Esophagus squamous epithelium (tissue), 5 donors: ENCODE measurements around the gene VPS35L. TPM values are rescaled to one million over a fixed set of nuclear protein-coding genes. Genes with fewer than 3 reads are reported as not detected.

ENCODE experiments used
- DNase-seq: peaks from one replicate; lab custom pipeline; 2025; lab: John Stamatoyannopoulos, UW
- H3K27ac ChIP-seq, 4 donors: fragments of 200-600 bp; sonication (generic); one replicate each; pipeline ENCODE4 v1.5.1; 2016 to 2019; ENCODE audit warnings: mild to moderate bottlenecking in 1 of 4
- H3K27me3 ChIP-seq, 4 donors: fragments of 200-600 bp; sonication (generic); 1 replicate in 3 of 4; 2 replicates in 1 of 4; pipeline versions ENCODE4 v1.5.1 to v1.6.0; 2017 to 2021; ENCODE audit warnings: antibody characterized with exemption in 1 of 4
- H3K36me3 ChIP-seq, 3 donors: fragments of 200-600 bp; sonication (generic); one replicate each; pipeline ENCODE4 v1.5.1; 2016 to 2019
- H3K4me1 ChIP-seq, 3 donors: fragments of 200-600 bp; sonication (generic); one replicate each; pipeline ENCODE4 v1.5.1; 2017 to 2019
- H3K4me3 ChIP-seq, 4 donors: fragments of 200-600 bp; sonication (generic); 1 replicate in 3 of 4; 2 replicates in 1 of 4; pipeline ENCODE4 v1.5.1; 2016 to 2019; ENCODE audit warnings: mild to moderate bottlenecking in 2 of 4, moderate library complexity in 1 of 4
- H3K9me3 ChIP-seq, 3 donors: fragments of 200-600 bp; sonication (generic); one replicate each; pipeline ENCODE4 v1.5.1; 2016 to 2019
- POLR2A ChIP-seq, 4 donors: fragments of 450-650 bp; IDR thresholded peaks; one replicate each; pipeline ENCODE4 v1.6.1; 2017; ENCODE audit warnings: antibody characterized with exemption in 4 of 4, mild to moderate bottlenecking in 4 of 4, moderate library complexity in 3 of 4
- WGBS, 2 donors: methylation state at CpG; one replicate each; pipeline ENCODE4 v1.1.5; 2018; 5-methylcytosine and 5-hydroxymethylcytosine counted together
- intact Hi-C: fragments of 100-400 bp; cut with DNase I; formaldehyde crosslinking; loops from one replicate; pipeline ENCODE4 v1.15.0; 2022
- total RNA-seq, 4 donors: library from RNA; depleted of rRNA; stranded (reverse); fragments of >200 nt; gene quantifications; one replicate each; pipeline ENCODE4 v1.1.0, GENCODE V29; 2016
- TF ChIP-seq, protein P1 (sequence below), 6 experiments: fragments of 450-650 bp in 4 of 6; fragments of 200-600 bp in 2 of 6; sonication (generic) in 2 of 6; IDR thresholded peaks; one replicate each; pipeline ENCODE4 v1.5.1; 2016 to 2019; ENCODE audit warnings: antibody characterized with exemption in 6 of 6, mild to moderate bottlenecking in 4 of 6, moderate library complexity in 4 of 6
- donor health status: DM: yes; HTN: yes; CAD: no.

Gene VPS35L
- total RNA-seq, 4 donors from 2014 or later, result 20.8 to 32.9 (median 23.9) TPM

DNA sequence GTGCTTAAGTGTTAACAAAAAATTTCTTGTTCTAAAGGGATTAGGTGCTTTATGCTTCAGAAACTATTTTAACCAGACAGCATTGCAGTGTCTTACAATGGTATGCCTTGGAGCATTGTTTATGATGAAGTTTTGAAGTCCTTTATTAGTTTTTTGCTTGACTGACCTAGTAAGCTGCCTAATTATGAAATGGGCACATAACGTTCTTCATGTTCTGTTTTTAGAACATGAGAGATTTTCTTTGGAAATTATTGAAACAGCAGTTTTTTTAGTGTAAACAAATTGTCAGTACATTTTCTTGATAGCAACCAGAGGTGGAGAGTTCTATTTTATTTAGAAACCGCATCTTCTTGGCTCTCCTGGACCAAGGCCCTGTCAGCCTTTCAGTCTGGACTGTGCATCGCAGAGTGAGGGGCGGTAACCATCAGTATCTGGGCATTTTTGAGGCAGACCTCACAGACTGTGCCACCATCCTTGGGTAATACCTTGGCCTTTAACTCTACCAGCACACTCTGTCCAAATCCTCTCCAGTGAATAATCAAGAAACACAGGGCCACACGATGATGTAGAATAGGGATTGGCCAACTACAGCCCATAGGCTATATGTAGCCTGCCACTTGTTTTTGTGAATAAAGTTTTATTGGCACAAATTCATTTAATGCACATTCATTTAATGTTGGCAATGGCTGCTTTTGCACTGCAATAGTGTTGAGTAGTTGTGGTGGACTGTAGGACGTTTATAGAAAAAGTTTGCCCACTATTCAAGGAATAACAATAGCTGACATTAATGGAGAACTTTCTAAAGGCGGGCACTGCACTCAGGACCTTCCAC is 81.1 kb downstream of the VPS35L start:
- Histone ChIP-seq H3K9me3 (no peaks in the 10 kb centered on the region), H3K27me3 (no peaks in the 10 kb centered on the region), H3K4me1 (peaks cover 0 to 7% (median 5%) of the 10 kb centered on the region in 3 donors), H3K27ac (peak overlapping the region; percentile 39 to 77 (median 74)), H3K4me3 (no peak overlapping the region), H3K36me3 (peaks cover 0 to 93% (median 0%) of the 10 kb centered on the region in 3 donors)
- no peak for DNase-seq
- WGBS, 2 donors, result 74 to 81% methylated on average over 7 of the region's 7 CpGs
- TF ChIP-seq, protein P1, sequence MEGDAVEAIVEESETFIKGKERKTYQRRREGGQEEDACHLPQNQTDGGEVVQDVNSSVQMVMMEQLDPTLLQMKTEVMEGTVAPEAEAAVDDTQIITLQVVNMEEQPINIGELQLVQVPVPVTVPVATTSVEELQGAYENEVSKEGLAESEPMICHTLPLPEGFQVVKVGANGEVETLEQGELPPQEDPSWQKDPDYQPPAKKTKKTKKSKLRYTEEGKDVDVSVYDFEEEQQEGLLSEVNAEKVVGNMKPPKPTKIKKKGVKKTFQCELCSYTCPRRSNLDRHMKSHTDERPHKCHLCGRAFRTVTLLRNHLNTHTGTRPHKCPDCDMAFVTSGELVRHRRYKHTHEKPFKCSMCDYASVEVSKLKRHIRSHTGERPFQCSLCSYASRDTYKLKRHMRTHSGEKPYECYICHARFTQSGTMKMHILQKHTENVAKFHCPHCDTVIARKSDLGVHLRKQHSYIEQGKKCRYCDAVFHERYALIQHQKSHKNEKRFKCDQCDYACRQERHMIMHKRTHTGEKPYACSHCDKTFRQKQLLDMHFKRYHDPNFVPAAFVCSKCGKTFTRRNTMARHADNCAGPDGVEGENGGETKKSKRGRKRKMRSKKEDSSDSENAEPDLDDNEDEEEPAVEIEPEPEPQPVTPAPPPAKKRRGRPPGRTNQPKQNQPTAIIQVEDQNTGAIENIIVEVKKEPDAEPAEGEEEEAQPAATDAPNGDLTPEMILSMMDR (IDR thresholded peaks at IDR 0.05), result no peak
- no peak for TF ChIP-seq POLR2A (IDR thresholded peaks at IDR 0.05)
- intact Hi-C loops, result no loop called here

DNA sequence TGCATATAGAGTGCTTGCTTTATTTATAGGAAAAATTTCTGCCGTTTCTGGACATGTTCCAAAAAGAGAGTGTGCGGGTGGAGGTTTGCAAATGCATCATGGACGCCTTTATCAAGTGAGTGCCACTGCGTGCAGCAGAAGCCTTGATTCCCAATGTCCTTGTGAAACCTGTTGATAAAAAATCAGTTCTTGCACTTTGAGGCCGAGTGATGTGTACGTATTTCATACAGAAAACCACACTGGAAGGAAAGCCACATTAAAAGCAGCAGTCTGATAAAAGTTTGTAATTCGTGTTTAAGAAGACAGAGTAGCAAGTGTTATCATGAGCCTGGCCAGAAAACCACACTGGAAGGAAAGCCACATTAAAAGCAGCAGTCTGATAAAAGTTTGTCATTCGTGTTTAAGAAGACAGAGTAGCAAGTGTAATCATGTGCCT is 84.5 kb downstream of the VPS35L start:
- TF ChIP-seq, protein P1 (IDR thresholded peaks at IDR 0.05), result no peak
- TF ChIP-seq POLR2A (IDR thresholded peaks at IDR 0.05), result no peak

DNA sequence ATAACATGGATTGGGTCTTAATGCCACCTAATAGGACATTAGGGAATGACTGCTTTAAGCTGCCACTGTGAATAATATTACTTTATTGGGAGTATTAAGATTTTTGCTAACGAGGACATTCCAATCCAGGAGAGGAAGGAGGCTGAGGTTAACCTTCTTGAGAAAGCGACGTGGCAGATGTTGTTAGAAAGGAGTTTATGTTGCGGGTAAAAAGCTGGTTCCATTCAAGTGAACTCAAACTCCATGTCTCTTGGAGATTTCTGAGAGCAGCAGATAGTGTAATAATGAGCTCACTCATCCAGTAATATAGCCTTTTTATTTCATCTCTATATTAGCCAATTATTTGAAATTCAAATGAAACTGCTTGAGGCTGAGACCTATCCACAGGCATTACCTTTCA is 87.0 kb downstream of the VPS35L start:
- intact Hi-C loops, result no loop called here
- peak overlapping the region in 3 of 4 donors; percentile 70 to 82 (median 78) for H3K27ac ChIP-seq
- peaks cover 0 to 18% (median 2%) of the 10 kb centered on the region in 3 donors for H3K4me1 ChIP-seq
- no peak for DNase-seq
- no peaks in the 10 kb centered on the region for H3K9me3 ChIP-seq
- TF ChIP-seq, protein P1 (IDR thresholded peaks at IDR 0.05), result no peak
- TF ChIP-seq POLR2A (IDR thresholded peaks at IDR 0.05), result no peak
- H3K36me3 ChIP-seq, result peaks cover 0 to 79% (median 0%) of the 10 kb centered on the region in 3 donors
- H3K4me3 ChIP-seq, result no peak overlapping the region
- H3K27me3 ChIP-seq, result no peaks in the 10 kb centered on the region
- WGBS, 2 donors, result 78 to 86% methylated on average over 4 of the region's 4 CpGs

More for the DNA sequence above, 84.5 kb downstream of the VPS35L start:
- Histone ChIP-seq H3K4me3 (no peak overlapping the region), H3K36me3 (peaks cover 0 to 82% (median 0%) of the 10 kb centered on the region in 3 donors), H3K9me3 (no peaks in the 10 kb centered on the region), H3K4me1 (peaks cover 0 to 16% (median 7%) of the 10 kb centered on the region in 3 donors), H3K27me3 (no peaks in the 10 kb centered on the region), H3K27ac (peak overlapping the region in 2 of 4 donors; percentile 14 to 76)
- intact Hi-C loops, result no loop called here
- WGBS, 2 donors, result 65 to 68% methylated on average over 8 of the region's 8 CpGs
- DNase-seq, result no peak

DNA sequence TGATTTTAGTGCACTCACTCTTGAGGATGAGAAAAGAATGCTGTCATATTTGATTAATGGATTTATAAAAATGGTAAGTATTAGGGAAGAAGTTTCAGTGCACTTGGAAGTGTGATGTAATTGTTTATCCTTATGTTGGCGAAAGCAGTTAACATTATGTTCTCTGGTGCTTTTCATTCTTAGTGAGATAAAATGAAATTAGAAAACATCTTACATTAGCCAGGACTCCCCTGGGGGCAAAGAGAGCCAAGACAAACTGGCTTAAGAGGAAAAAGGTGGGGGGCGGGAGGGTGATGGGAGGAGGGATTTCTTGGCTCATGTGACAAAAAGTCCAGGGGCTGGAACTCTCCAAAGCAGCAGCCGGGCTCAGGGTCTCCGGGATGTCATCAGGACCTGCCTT is 89.4 kb downstream of the VPS35L start:
- peaks cover 0 to 78% (median 0%) of the 10 kb centered on the region in 3 donors for H3K36me3 ChIP-seq
- intact Hi-C loops, result no loop called here
- no peak overlapping the region for H3K4me3 ChIP-seq
- 52 to 90% methylated on average over 4 of the region's 4 CpGs for WGBS, 2 donors
- no peaks in the 10 kb centered on the region for H3K9me3 ChIP-seq
- peaks cover 0 to 18% (median 2%) of the 10 kb centered on the region in 3 donors for H3K4me1 ChIP-seq
- H3K27ac ChIP-seq, result peak overlapping the region in 3 of 4 donors; percentile 64 to 82 (median 78)
- no peak for TF ChIP-seq POLR2A (IDR thresholded peaks at IDR 0.05)
- TF ChIP-seq, protein P1 (IDR thresholded peaks at IDR 0.05), result no peak
- H3K27me3 ChIP-seq, result no peaks in the 10 kb centered on the region
- DNase-seq, result no peak

DNA sequence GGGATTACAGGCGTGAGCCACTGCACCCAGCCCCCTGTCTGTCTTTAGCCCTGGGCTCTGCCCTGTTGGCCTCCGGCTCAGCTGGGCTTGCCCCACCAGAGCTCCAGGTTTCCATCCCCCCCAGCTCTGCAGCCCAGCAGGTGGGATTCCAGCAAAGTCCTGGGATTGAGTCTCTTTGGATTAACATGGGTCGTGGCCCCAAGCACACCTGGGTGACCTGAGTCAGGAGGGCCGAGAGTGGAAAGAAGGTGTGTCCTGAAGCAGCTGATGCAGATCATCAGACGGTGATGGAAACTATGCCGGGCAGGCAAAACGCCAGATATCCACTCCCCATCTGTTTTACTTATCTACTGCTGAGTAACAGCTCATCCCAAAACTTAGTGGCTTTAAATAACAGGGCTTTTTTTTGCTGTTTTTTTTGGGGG is 90.1 kb downstream of the VPS35L start:
- TF ChIP-seq POLR2A (IDR thresholded peaks at IDR 0.05), result no peak
- TF ChIP-seq, protein P1 (IDR thresholded peaks at IDR 0.05), result no peak
- DNase-seq, result no peak
- no peaks in the 10 kb centered on the region for H3K27me3 ChIP-seq
- intact Hi-C loops, result no loop called here
- H3K9me3 ChIP-seq, result no peaks in the 10 kb centered on the region
- peak overlapping the region in 1 of 4 donors; percentile 12 for H3K4me3 ChIP-seq
- H3K27ac ChIP-seq, result peak overlapping the region; percentile 64 to 82 (median 77)
- peaks cover 0 to 18% (median 2%) of the 10 kb centered on the region in 3 donors for H3K4me1 ChIP-seq
- WGBS, 2 donors, result 69 to 83% methylated on average over 6 to 7 of the region's 7 CpGs
- H3K36me3 ChIP-seq, result peaks cover 0 to 72% (median 0%) of the 10 kb centered on the region in 3 donors
